ENCODE results near the gene ILKAP. TPM values are rescaled to one million over a fixed set of nuclear protein-coding genes. Genes with fewer than 3 reads are reported as not detected.
"Not testable (repeated sequence)": the region's sequence is repeated elsewhere in the genome, so short reads cannot be mapped to it uniquely, and the experiment has no call there.

ILKAP gene
- total RNA-seq, 1 donor from 2014 or later: 17.7 TPM

DNA sequence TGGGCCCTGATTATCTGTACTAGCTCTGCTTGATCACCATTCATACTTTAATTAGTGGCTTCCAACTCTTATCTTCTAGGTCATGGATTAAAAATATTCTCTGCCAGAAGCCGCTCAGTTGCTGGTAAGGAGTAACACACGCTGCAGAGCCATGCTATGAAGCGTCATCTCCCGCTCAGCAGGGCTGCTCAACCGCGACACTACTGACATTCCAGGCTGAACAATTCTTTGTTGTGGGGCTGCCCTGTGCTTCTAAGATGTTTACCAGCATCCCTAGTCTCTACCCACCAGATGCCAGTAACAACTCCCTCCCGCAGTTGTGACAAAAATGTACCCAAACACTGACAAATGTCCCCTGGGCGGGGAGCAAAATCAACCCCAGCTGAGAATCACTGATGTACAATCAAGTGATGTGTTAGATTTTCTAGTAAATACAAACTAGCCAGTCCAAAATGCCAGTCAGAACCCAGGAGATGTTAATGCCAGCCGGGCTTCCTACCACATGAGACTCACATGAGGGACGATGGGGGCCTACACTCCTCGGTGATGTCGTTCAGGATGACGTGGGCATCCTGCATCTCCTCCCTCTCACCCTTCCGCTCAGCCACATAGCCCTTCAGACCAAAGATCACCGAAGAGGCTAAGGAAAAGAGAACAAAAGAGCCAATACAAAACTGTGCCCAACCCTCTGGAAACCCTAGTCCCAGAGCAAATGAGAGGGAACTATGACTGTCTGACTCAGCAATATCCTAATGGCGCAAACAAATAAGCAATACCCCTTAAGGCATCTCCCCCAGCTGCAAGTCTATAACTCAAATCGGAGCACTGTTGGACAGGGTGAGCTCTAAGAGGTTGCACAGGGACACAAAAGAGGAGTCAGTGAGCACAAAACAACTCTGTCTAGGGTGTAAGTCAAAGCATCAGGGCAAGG lies 15.6 kb downstream of the ILKAP start:
- no peak for DNase-seq

DNA sequence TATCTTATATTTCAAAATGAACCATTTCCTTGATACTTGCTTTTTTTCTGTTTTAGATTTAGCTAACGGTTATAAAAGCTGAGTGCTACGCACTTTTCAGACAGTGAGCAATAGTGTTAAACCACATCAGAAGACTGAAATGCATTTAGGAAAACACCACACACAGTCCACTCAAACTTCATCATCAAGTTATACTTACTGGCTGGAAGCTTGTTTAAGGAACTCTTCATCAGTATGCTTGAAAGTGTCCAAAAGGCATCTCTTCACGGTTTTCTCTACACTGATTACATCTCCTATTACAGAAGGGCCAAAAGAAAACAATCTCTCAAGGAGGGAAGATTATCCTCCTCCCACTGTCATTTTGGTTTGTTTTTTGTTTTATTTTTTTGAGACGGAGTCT lies 19.7 kb downstream of the ILKAP start:
- DNase-seq: no peak

DNA sequence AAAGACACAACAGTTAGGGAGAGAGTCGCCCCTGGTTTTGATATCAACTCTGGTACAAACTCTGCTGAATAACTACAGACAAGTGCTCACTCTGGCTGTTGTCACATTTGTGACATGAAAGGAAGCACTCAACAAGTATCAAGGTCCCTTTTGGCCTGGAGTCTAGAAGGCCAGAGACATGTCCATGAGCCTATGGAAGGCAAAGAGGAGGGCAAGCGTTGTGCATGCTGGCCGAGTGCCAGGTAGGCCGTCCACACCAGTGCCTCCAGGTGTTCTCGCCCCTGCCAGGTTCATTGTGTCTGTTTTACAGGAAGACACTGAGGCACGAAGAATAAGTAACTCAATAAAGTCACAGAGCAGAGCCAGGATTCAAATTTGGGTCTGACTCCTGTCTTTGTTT lies 21.1 kb downstream of the ILKAP start:
- no peak for DNase-seq

DNA sequence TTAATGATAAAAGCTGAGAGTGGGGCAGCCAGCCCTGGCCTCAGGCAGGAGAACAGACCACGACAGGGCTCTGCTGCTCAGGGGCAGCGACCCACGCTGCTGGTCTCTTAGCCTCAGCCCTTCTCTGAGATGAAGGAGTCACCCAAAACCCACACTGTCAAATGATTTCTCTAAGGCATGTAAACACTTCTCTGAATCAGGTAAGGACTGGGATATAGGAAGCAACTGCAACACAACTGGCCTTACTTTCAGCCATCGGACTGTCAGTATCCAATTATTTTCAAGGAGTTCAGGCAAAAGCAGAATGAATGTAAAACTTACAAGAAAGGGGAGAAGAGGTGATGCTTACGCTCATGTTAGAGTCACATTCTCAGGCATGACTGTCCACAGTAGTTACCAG lies 22.9 kb downstream of the ILKAP start:
- DNase-seq: no peak

DNA sequence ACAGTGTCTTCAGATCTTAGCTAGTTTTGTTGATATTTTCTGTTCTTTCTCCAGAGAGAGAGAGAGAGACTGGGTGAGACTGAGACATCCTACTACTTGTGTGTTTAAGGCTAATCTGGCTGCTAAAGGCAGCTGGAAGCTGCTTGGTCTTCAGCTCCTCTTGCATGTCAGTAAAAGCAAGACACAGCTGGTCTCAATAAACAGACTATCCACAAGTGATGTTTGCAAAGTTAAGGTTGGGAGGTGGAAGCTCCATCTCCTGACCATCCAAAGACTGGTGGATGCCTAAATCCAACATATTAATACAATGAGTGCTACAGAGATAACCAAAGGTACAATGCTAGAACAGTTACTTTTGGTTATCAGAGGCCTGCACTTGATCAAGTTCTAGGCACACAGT lies 26.9 kb downstream of the ILKAP start:
- DNase-seq: no peak

DNA sequence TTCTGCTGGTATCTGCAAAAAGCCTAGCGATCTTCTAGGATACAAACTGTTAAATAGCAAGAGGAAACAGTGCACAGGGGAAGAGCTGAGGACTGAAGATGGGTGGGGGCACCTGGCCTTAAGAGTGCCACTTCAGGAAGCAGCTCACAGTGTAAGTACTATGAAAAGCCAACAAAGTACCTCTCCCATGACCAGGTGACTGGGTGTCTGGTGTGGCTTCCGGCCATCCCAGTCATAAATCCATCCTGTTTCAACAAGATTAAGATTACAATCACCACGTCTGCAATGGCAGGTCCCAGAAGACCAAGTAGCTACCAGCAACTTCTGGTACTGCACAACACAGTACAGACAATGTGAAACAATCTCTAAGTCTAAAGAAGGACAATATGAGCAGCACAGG lies 28.8 kb downstream of the ILKAP start:
- no peak for DNase-seq

DNA sequence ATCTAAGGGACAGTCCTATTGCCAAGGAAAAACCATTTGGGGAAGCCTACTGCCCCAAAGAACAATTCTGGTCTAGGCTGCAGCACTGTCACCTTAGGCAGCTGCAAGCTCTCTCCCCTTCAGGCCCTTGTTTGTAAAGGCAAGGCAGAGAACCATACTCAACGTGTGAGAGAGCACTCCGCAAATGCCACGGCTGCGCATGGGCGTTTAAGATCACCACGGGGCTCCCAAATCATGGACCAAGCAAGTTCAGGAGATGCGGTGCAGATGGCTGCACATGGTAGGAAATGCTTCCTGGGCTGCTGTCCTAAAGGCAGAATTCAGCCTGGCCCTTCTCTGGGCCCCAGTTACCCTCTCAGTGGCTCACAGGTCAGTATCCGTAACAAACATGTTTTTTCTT lies 29.2 kb downstream of the ILKAP start:
- DNase-seq: no peak

DNA sequence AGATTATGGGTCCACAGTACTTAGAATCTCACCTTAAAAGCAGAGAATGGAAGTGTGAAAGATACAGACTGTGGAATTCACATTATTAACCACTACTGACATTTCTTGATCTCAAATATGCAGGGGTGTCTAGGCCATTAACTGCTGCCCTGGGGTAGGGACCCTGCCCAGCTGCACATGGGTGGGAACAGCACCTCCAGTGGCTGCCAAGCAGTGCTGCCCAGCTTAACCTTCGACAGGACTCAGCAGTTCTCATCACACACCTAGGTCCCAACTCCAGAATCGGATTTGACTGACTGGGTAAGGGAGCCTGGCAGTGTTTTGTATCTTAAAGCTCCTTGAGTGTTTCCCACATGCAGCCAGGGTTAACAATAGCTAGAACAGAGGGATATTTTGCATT lies 29.8 kb downstream of the ILKAP start:
- DNase-seq: no peak

DNA sequence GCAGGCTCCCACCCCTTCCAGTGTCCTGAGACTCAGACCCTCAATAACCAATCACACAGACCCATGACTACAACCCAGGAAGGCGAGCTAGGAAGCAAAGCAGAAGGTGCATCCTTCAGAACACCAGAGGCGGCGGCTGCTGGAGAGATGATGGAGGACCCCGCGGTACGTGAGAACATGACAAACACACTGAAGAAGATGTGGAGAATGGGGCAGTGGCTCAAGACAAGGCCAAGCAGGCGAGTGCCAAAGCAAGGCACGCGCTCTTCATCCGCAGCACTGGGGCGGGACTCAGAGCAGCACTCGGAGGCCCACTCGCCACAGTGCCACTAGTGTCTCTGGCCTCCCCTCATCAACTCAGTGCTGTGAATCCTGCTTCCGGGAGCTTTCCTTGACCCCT lies 31.1 kb downstream of the ILKAP start:
- DNase-seq: no peak

DNA sequence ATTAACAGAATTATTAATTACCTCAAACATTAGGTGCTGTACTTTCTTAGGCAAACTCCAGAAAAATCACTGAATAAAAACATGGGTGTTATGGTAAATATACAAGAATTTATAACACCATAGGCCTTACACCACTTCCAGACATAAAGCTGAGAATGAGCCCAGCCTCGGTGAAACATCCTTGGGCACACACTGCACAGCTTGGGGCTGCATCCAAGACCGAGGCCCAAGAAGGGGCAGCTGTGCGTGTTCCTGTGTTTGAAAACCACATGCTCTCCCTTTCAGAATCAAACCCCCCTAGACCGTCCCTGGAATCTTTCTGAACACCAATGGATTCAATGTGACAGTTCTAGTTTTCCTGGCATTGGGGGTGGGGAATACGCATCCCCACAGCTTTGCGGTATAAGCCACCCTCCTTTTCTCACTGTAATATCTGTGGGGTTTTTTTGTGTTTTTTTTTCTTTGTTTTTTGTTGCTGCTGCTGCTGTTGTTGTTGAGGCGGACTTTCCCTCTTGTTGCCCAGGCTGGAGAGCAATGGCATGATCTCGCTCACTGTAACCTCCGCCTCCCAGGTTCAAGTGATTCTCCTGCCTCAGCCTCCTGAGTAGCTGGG lies 31.8 kb downstream of the ILKAP start:
- DNase-seq: no peak

DNA sequence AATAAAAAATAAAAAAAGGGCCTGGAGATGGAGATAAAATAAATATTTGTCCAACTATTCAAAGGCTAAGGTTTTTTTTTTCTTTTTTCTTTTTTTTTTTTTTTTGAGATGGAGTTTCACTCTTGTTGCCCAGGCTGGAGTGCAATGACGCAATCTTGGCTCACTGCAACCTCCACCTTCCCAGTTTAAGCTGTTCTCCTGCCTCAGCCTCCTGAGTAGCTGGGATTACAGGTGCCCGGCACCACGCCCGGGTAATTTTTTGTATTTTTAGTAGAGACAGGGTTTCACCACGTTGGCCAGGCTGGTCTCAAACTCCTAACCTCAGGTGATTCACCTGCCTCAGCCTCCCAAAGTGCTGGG lies 32.4 kb downstream of the ILKAP start:
- DNase-seq: not testable (repeated sequence)

DNA sequence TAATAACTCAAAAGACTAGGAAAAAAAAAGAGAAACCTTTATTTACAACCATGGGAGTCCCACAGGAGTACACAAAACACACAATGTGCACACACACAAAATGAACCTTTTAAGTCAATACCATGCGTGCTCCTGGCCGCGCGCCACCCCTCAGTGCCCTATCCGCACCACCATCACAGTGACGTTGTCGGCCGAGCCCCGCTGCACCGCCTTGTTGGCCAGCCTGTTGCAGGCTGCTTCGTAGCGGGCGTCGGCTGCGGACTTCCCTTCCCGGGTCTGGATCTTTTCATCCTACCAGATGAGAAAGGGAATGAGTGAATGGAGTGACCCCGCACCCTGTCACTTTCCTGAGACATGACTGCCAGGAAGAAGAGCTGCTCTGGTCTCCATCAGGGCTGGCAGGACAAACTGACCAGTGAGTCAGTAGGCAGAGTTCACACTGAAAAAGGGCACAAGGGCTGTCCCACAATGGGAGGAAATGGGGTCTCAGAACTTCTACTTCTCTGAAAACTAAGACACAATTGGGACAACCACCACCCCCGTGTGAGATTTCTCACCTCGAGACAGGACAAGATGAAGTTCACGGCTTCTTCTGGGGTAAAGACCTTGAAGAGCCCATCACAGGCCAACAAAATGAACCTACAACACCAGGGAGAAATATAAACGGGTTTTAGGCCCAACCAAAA lies 33.0 kb downstream of the ILKAP start:
- DNase-seq: peak; percentile 33

DNA sequence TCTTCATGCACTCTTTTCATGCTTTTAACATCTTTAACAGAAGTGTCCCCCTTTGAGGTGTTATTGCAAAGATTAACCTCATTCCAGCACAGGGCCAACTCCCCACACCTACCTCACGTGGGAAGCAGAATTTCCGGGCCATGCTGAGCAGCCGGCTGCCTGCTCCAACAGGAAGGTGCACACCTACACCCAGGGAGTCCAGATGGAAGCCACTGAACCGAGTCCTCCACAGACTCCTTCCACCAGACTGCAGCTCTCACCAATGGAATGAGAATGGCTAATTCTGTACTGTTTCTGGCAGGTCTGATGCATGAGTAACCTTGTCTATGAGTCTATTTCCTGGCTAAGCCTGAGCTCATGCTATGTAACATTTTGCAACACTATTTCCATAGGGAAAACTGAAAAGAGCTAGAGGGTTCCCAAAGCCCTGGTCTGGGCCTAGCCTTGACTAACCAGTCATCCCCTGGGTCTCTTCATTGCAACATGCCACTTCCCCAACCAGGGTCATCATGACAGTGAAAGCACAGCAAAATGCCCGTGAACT lies 33.7 kb downstream of the ILKAP start:
- DNase-seq: peak; percentile 89

DNA sequence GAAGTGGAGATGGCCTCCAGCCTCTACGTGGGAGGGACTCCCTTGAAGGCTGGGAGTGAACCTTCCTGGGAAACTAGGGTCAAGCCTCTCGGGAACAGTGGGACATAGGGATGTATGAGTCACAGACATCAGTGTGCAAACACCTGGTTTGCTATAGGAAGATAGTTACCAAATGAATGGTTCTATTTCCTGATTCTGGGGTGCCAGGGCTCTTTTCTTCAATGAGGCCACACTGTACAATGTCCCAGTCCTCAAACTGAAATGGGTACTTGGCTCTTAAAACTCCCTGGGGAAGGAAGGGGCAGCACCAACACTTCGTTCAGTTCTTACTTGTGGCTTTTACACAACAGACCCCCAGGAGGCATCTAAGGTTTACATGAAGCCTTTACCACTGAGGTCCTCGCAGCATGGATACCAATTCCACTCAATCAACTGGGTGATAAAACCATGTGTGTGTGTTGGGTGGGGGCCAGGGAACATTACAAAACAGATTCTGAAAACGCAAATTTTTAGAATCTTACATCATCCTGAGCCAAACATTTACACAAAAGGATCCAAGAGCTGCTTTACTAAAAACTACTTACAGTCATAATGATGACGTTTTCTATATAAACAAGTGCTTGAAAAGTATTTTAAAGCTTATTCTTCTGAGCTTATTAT lies 34.3 kb downstream of the ILKAP start:
- peak; percentile 67 for DNase-seq

DNA sequence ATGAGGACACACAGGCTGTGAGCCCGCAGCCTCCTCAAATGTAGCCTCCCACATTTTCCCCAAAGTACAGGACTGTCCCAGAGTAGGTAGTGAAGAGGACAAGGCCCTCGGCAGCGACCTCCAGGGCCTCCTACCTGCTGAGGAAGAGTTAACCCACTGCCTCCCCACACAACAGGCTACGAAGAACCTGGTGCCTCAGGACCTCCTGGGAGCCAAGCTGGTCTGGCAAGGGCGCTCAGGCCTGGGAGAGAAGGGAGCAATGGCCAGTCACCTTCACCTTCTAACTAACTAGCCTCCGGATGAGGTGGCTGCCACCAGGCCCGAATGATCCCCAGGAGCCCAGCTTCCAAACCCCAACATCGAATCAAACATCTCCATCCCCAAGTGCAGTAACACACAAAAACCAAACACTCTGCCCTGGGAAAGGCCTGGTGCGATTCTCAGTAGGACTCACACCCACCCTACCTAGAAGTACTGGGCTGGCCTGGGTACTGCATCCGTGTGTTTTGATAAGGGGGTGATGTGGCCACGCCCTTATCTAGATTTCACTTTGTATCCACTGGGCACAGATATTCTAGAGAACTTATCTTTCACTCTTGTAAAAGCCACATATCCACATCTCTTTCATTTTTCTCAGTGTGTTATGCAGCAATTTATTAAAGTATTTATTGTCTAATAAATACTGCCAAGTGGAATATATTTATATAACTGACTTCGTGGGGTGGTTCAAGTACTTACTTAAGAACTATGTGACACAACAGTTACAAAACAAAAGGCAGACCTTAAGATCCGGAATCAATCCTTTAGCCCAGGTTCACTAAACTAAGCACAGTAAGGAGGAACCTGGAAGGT lies 35.1 kb downstream of the ILKAP start:
- DNase-seq: no peak

DNA sequence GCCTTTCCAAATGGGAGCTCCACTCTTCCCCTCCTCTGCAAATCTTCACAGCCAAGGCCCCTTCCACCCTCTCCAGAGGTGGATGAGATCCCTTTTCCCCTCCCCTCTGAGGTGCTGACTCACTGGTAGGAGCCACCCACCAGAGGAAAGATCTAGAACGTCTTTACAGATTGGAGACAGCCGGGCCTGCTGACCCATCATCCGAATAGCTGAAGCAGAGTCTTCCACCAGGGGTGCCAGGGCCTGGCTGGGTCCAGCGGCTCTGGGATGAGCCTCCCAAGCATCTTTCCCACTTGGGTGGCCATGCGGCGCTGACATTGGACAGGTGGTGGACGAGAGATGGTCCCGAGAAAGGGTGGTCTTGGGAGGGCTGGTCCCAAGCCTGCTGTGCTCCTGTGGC lies 35.7 kb downstream of the ILKAP start:
- DNase-seq: no peak

DNA sequence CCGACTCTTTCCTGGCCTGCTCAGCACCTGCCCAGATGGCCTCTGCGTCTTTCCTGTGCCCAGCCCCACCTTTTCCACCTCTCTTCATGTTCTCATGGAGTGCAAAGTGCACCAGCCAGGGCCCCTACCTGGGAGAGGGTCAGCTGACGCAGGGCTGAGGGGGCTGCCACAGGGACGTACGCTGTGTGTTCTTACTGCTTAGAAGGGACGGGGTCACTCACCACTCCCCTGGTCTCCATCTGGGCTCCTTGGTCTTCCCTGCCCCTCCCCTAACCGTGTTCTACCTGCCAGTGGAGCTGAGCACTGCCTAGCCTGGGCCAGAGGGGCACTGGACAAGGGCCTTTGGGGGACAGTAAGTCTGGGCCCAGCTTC lies 36.2 kb downstream of the ILKAP start:
- no peak for DNase-seq

DNA sequence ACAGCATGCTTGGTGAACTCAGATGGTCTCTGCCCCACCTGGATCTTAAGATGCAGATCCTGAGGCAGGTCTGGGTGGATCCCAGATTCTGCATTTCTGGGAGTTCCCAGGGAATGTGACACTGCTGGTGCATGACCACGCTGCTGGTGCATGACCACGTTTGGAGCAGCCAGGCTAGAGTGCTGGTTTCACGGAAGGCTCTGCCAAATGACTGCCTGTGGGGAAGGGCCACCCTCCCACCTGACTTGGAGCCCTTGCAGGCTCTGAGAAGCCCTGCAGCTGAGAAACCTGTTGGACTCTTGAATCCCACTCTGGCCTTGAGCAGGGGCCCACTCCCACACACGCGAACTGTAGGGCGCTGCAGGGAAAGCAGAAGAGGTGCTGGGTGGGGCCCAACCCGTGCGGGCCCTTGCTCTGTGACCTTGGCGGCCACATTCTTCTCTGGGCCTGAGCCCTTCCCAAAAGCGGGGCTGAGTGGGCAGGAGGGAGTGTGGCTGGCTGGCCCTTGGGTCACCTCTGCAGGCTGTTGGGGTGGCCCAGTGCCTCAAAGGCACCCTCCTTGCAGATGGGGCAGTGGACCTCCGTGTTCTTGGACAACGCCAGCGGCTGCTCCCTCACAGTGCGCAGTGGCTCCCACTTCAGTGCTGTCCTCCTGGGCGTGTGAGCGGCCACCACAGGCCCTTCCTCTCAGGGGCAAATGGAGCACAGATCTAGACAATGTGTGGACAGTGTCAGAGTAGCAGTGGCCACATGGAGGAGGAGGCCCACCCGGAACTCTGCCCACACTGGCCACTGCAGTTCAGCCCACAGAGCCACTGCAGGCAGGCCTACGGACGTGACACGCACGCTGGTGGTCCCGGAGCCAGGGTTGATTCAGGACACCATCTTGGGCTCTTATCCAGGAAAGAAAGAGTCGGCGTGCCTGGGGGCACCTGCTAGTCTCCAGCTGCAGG lies 36.8 kb downstream of the ILKAP start:
- DNase-seq: no peak

DNA sequence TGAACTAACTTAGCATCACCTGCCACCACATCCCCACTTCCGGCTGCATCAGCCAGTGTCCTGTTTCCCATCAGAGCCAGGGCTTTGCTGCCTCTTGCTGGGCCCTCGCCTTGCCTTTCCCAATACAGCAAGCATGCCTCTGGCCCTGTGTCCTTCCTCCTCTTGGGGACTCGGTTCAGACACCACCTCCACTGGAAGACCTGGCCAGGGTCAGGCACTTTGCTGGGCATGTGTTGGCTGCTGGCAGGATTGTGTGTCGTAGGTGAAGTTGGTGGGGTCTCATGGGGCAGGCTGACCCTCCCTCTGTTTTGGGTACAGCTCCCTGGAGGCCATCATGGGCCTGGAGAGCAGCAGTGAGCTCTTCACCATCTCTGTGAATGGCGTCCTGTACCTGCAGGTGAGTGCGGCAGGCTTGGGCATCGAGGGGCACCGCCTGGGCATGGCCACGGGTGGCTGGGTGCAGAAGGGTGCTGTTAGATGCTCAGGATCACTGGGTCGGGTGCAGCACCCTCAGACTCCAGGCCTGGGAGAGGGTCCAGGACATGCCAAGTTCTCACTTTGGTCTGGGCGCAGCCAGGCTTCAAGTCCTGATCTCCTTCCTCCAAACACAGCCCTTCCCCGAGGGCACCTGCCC lies 38.1 kb downstream of the ILKAP start:
- DNase-seq: no peak

DNA sequence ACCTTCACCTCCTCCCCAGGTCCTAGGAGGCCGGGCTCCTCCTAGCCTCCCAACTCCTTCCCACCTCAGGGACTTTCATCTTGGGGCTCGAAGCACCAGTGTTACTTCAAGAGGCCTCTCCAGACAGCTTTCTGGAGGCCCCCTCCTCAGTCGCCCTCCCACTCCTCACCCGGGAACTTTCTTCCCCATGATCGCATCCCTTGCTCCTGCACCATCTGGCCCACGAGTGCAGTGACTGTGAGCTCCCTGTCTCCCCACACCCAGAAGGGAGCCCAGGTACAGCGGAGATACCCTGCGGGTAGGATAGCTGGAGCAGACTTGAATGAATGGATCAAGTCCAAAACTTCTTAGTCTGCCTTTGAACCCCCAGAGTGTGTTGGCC lies 38.6 kb downstream of the ILKAP start:
- no peak for DNase-seq

All from dermis blood vessel endothelial cell (primary cell).